HG03280 (cell line): ENCODE results near the gene ITPR3.

Experiments
- ATAC-seq: cut with Tn5 transposase; IDR thresholded peaks from one replicate; pipeline ENCODE4 v1.9.1; 2021; ENCODE audit warnings: mild to moderate bottlenecking, moderate library complexity; ENCODE audit not compliant: unreplicated experiment

Gene ITPR3

DNA sequence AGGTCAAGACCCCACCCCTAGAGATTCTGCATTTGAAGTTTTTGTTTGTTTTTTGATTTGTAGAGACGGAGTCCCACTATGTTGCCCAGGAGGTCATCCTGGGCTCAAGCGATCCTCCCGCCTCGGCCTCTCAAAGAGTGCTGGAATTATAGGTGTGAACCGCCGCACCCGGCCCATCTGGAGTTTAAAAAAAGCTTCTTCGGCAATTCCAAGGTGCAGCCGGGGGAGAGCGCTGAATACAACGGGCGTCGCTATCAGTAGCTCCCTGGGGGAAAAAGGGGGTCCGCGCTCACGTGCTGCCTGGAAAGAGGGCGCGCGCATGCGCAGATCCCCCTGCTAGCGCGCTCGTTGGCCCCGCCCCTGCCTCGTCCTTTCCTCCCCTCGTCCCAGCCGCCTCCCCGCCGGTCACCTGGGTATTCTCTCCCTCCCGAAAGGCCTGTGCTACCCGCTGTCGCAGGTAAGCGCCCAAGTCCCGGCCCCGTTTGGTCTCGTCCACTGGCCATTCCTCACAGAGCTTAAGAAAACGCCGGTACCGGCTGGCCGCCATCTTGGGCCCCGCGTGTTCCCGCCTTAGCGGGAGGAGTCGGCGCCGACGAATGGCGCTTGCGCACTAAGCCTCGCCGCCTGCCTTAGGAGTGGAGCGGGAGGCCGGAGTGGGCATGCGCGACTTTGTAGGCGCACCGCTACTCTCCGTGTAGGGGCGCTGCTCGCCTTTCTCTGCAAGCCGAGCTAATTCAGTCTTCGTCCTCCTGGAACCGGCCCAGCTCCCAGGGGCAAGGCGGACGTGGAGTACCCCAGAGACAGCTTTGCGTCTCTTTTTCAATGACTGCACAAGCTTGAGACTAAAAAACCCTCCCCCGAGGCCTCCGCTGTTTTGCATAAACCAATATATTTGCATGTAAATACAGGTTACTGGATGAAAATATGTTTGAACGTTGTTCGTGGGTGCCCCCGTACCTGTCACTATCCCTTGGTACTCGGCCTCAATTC, 90.3 kb downstream of the ITPR3 start, which contains the start of gene UQCC2:
Gene UQCC2, minus strand, starts transcription at position 561 of the 990 bp plus-strand sequence. Its CDS starts 14 bp downstream, at position 547.
- peak; percentile 92 for ATAC-seq

DNA sequence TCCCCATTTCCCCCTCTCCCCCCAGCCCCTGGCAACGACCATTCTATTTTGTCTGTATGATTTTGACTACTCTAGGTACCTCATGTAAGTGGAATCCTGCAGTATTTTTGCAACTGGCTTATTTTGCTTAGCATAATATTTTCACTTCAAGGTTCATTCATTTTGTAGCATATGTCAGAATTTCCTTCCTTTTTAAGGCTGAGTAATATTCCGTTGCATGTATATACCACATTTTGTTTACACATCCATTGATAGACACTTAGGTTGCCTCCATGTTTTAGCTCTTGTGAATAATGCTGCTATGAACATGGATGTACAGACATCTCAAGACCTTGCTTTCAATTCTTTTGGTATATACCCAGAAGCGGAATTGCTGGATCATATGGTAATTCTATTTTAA, 91.8 kb downstream of the ITPR3 start:
- ATAC-seq = no peak

GRCh38 chr6:33713786-33714185, 92.7 kb downstream of the ITPR3 start:
- no peak for ATAC-seq

- ATAC-seq = no peak
Measured at GRCh38 chr6:33714385-33715040, 93.4 kb downstream of the ITPR3 start.

GRCh38 chr6:33716379-33716778, 95.3 kb downstream of the ITPR3 start:
- no peak for ATAC-seq

DNA sequence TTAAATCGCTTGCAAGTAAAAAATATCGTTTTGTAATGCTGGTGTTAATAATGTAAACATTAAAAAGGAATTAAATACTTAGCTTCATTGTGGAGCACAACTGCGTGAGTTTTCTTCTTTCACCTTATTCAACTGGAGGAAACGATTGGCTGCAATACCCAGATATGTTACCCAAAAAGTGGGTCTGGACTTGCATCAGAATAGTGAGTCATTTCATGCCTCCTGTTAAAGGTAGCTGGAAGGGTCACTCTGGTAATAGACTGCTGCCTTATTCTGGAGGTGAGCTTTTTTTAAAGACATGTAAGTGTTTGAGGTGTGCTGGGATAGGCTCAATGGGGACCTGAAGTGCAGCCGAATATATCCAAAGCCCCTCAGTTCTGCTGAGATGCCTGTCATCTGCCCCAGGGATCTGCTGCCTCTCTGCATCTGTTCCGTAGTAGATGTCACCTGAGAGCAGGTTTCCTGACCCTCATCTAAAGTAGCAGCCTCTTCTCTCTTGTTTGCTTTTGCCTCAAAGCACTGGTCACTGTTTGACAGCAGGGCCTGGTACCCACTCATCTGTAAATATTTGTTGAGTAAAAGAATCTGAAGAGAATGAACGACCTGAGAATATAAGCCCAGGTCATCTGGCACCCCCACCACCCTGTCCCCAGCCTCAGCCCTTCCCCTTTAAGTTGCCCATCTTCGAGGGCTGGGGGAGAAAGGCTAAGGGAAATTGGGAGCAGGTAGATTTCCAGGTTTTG, 95.9 kb downstream of the ITPR3 start:
- no peak for ATAC-seq

DNA sequence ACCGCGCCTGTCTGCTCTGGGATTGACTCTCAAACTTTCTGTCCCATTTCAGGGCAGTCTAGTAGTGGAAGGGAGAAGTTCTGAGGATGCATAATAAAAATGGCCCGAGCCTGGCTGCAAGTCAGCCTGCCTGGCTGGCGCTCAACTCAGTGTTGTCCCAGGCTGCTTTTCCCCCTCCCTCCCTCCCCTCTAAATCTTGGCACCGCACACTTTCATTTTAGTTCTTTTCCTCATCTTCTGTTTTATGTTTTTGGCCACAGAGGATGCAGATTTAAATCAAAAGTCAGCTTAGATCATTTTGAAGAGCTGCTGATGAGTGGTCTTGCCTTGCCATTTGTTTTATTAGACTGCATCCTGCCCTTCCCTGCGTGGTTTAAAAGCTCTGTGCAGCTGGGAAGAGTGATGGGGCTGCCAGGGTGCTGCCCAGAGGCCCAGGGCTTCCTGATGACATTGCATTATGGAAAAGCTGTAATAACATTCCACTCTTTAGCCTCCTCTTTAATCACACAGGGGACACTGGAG, 96.9 kb downstream of the ITPR3 start:
- no peak for ATAC-seq

GRCh38 chr6:33718713-33719112, 97.6 kb downstream of the ITPR3 start:
- ATAC-seq = no peak

GRCh38 chr6:33719326-33719987, 98.3 kb downstream of the ITPR3 start:
- ATAC-seq = no peak

- no peak for ATAC-seq
Measured at GRCh38 chr6:33720998-33721397, 99.9 kb downstream of the ITPR3 start.

DNA sequence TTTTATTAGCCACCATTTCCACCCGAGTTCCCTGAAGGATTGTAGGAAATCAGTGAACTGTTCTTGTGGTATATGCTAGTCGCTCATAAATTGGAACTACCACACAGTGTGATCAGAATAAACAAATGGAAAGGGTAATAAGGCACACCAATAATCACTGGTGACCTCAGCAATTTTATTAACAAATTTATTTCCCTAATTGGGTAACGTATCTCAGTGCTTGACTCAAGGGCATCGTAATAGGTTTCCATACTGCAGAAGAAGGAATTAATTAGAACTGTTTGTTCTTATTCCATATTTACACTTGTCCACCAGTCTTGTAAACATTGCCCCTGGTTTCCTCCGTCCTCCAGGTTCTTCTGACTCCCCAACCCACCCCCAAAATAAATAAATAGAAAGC, 100.4 kb downstream of the ITPR3 start:
- no peak for ATAC-seq

GRCh38 chr6:33722103-33722623, 101.0 kb downstream of the ITPR3 start:
- ATAC-seq = no peak

DNA sequence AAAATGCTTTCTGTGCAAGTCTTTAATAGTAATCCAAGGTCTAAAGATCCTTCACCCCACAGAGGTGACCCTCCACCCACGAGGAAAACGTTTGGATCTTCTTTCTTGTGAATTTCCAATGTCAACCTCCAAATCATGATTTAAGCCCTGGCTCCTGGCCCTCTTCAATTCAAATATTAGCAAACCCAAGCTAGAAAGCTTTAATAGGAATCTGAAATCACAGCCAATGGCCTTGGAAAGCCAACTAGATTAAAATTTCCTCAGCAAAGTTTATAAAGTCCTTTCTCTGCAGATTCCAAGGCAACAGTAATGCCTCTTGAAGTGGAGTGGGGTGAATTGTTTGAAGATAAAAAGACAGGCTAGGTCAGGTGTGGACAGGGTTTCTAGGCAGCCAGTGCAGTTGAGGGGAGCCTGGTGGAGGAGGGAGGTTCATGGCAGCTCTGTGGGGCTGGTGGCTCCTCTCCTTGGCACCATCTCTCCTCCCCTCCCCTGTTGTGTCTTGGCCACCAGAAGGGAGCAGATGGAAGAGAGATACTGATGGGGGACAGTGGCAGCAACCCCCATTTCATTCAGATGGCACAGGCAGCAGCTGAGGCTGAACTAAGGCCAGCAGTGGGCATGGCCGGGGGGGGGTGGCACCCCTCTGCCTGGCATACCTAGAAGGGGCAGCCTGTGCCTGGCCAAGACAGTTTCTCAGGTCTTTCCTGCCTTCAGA, 102.4 kb downstream of the ITPR3 start:
- ATAC-seq = no peak

DNA sequence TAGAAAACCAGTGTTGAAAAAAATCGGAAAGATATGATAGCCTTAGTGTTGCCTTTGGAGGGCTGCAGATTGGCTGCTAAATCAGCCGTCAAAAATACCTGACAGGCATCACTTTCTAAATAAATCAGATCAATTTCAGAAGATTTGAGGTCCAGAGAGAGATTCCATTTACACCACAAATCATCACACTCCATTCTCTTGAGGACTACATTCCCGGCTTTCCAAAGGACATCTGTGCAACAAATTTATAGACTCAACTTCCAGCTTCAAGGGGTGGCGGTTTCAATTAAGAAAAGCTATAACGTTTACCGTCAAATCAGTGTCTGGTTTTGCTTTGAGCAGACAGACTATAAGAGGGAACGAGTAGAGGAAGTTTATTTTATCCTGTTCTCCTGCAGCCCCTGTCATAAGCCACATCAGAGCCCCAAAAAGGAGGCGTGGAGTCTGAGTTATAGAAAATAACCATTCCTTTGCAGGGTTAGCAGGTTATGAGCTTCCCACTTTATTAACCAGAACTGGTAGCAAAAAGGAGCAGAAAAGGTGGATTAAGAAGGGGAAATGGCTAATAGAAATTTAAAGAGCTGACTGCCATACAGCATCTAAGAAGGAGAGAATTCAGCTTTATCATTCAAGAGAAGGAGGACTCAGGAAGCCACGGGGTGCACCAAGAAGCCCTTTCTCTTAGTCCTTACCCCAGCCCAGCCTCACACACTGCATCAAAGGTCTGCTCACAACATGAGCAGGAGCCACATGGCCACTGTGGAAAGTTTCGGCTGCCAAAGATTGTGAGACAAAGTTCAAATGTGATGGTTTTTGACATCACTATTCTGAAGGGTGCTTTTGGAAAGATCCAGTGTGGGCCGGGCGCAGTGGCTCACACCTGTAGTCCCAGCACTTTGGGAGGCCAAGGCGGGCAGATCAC, 103.2 kb downstream of the ITPR3 start:
- ATAC-seq = no peak

GRCh38 chr6:33725222-33725621, 104.1 kb downstream of the ITPR3 start:
- no peak for ATAC-seq

DNA sequence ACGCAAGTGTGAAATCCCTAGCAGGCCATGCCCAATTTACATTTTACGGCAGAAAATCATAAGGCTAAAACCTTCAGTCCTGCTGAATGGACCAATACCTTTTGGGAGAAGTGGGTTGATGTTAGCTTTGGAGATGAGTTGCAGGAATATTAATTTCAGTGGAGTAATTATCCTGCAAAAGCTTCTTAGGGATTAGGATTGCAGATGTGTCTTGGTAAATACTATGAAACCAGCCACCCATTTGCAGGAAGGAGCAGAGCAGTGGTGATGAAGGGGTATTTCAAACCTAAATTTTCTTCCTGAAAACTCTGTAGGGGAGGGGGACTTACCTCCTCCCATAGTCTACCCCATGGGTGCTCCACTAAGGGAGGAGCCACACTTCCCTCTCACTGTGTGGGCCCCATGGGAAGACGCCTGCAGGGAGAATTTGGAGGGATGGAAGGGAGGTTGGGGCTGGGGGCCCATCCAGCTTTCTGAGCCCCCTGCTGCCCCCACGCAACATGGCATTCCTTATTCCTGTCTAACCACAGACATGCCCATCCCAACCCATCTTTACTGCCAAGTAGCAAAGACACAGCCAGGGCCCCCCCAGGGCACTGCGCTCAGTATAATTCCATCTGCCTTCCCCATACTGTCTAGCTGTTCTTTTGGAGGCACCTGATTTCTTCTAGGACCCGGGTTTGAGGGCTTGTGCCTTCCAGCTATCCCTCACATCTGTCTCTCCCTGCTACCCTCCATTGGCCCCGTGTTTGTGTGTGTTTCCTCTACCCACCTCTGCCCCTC, 105.0 kb downstream of the ITPR3 start:
- ATAC-seq = no peak

DNA sequence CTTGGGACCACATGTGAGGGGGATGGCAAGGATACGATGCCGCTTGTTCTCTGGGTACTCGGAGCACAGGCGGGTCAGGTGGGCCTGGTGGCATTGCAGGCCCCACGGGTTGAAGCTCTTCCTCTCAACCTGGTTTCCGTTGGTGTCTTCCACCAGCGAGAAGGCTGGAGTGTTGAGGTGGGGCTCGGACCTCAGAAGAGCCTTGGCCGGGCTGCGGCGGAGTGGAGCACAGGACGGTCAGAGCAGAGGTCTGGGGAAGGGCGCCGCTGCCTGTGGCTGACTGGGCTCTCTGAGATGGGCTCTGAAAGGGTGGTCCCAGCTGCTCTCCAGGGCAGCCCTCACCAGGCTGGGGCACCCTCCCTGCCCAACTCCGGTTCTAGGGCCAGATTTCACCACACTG, 105.6 kb downstream of the ITPR3 start:
- no peak for ATAC-seq

DNA sequence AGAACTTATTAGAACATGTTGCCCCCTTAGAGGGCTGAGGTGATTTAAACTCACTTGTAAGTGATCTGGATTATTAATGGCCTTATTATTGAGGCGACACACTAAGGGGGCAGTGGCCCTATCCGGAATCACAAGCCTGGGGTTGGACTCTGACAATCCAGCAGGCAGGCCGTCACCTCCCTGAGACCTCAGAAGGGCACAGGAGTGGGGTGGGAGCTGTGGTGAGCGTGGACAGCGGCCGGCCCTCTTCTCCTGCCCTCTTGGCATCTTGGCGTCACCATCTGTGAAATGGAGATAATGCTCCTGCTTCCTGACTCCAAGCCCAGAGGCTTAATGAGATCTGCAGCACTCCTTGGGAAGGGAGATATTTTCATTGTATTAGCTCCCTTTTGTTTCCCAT, 106.0 kb downstream of the ITPR3 start:
- no peak for ATAC-seq
